Ammon's horn (tissue), 1 donor: Measurements from ENCODE around the gene DNASE1L1.

Experiments used
- DNase-seq: peaks from one replicate; pipeline ENCODE4 v3.0.0-alpha.2; 2016; ENCODE audit warnings: low spot score

Gene DNASE1L1

DNA sequence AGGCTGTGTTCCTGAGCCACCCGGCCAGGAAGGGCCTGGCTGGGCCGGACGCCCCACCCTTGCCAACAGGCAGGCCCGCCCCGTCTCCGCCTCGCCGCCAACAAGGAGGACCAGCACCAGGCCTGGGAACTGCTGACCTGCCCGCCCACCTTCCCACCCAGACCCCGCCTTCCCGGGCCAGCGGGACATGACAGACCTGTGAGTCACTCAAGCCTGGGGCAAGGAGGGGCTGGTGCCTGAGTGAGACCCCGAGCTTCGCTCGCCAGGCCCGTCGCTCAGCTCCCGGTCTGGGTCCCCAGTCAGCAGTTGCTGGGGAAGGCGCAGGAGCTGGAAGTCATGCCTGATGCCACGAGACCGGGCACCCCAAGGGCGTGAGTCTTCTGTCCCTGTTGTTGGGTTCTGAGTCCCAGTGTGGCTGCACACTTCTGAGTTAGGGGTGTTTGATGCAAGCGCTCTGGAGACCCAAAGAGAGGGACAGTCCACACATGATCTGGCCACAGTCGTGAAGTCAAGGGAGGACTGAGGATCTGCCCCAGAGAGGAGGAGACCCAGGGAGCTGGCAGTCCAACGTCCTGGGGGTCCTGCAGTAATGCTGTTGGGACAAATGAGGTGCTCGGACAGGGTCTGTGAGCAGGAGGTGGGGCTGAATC lies at the start of gene DNASE1L1:
Gene DNASE1L1, minus strand, starts transcription at position 33 of the 650 bp plus-strand sequence. CDS start 3,686 bp downstream, outside the sequence.
- DNase-seq: peak; percentile 48

DNA sequence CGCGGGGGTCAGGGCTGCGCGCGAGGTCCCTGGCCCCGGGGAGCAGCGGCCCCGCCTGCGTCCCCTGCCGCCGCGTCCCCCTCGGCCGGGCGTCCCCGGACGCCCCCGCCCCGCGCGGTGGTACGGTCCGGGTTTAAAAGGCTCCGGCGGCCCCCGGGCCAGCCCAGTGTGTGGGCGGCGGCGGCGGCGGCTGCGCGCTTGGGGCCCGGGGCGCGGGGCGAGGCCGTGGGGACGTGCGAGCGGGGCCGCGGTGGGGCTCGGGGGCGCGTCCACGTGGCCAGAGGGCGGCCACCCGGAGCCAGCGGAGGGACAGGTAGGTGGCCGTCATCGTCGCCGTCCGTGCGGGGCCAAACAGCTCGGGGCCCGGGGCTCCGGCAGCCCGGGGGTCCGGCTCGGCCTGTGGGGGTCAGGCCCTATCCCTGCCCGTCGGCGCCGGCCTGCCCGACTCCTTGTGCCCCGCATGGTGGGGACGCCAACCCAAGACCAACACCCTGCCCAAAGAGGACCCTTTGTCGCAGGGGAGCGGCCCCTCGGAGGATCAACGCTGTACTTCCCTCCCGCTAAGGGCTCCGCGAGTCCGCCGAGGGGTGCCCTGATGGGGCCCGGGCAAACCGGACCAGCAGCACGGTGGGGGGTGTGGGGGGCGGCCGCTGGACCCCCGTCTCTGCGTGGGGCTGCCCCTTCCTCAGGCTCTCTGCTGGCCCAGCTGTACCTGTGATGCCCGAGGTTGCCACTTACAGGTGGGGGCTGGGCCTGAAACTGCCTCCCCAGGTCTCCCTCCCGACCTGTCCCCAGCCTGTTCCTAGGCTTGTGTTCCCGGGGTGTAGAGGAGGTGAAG lies 49.3 kb upstream of the DNASE1L1 start, which contains the start of gene PLXNA3:
Gene PLXNA3, plus strand, starts transcription at position 166 of the 838 bp plus-strand sequence. CDS start 1,903 bp downstream, outside the sequence.
- peak; percentile 9 for DNase-seq

GRCh38 chrX:154457491-154458115 lies 48.5 kb upstream of the DNASE1L1 start:
- DNase-seq: peak; percentile 15

- DNase-seq: peak; percentile 52
These were observed 43.8 kb upstream of the DNASE1L1 start for GRCh38 chrX:154452823-154453222.

GRCh38 chrX:154450312-154450711 lies 41.3 kb upstream of the DNASE1L1 start:
- DNase-seq: peak; percentile 36

GRCh38 chrX:154449618-154450017 lies 40.6 kb upstream of the DNASE1L1 start:
- no peak for DNase-seq

DNA sequence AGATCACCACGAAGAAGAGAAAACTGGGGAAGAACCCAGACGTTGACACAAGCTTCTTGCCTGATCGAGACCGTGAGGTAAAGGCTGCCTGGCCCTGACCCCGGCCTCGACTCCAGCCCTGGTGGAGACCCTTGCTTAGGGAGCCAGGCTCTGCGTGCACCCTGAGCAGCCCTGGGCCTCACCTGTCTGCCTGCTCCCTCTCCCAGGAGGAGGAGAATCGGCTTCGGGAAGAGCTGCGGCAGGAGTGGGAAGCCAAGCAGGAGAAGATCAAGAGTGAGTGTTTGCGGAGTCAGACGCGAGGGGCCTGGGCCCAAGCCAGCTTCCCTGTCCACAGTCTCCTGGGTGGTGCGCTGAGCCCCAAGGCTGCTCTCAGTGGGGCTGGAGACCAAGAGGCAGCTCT lies 39.4 kb upstream of the DNASE1L1 start:
- no peak for DNase-seq

GRCh38 chrX:154446430-154446829 lies 37.4 kb upstream of the DNASE1L1 start:
- DNase-seq: no peak

DNA sequence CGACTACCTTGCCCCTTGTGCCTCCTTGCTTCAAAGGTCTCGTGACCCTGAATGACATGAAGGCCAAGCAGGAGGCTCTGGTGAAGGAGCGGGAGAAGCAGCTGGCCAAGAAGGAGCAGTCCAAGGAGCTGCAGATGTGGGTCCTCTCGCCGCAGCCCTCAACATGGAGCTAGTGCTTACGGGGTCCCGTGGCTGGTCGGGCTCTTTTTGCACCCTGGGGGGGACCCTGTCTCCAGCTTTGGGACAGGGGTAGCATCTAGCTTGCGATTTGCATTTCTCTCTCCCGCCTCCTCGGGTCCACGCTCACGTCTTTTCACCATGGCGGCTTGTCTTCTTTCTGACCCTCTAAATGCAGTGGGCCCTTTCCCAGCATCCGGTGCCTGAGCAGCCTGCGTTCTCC lies 36.7 kb upstream of the DNASE1L1 start:
- no peak for DNase-seq

- no peak for DNase-seq
These were observed 35.7 kb upstream of the DNASE1L1 start for GRCh38 chrX:154444755-154445246.

DNA sequence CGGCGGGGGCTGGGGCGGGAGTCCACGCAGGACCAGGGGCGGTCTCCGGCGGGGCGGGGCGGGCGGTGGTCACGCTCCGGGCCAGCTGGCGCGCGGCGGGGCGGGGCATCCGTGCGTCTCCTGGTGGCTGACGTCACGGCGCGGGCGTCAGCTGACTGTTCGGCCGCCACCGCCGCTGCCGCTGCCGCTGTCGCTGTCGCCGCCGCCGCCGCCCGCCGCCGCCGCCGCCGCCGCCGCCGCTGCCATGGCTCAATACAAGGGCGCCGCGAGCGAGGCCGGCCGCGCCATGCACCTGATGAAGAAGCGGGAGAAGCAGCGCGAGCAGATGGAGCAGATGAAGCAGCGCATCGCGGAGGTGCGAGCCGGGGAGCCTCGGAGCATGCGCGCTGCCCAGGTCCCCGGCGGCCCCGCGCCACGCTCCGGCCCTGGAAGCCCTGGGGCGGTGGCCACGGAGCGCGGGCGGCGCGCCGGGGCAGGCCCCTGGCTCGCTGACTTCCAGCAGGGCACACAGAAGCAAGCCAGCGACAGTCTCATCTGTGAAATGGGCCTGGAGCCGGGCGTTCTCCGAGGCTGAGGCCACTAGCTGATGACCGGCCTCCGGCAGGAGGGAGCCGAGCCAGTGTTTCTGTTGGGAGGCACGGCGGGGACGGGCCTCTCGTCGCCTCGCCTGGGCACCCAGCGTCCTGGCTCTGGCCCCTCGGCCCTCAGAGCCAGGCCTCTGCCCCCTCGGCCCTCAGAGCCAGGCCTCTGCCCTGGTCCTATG lies 35.1 kb upstream of the DNASE1L1 start, which contains the start of gene FAM50A:
Gene FAM50A, plus strand, starts transcription at position 150 of the 763 bp plus-strand sequence. Its CDS starts 95 bp downstream, at position 245.
- DNase-seq: peak; percentile 84

GRCh38 chrX:154443479-154443910 lies 34.4 kb upstream of the DNASE1L1 start:
- no peak for DNase-seq

- DNase-seq: no peak
These were observed 33.1 kb upstream of the DNASE1L1 start for GRCh38 chrX:154441984-154442707.

DNA sequence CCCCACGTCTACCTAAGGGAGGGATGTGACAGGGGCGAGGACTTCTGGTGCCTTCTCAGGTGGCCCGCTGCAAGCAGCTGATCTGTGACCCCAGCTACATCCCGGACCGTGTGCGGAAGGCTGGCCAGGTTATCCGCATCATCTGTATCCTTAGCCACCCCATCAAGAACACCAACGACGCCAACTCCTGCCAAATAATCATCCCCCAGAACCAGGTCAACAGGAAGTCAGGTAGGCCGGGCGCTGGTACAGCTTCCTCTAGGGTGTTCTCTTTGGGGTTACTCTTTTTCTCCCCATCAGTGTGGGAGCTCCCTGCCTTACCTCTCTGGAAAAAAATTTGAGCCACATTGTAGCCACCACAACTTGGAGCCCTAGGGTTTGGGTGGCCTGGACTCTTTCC lies 32.5 kb upstream of the DNASE1L1 start:
- no peak for DNase-seq

DNA sequence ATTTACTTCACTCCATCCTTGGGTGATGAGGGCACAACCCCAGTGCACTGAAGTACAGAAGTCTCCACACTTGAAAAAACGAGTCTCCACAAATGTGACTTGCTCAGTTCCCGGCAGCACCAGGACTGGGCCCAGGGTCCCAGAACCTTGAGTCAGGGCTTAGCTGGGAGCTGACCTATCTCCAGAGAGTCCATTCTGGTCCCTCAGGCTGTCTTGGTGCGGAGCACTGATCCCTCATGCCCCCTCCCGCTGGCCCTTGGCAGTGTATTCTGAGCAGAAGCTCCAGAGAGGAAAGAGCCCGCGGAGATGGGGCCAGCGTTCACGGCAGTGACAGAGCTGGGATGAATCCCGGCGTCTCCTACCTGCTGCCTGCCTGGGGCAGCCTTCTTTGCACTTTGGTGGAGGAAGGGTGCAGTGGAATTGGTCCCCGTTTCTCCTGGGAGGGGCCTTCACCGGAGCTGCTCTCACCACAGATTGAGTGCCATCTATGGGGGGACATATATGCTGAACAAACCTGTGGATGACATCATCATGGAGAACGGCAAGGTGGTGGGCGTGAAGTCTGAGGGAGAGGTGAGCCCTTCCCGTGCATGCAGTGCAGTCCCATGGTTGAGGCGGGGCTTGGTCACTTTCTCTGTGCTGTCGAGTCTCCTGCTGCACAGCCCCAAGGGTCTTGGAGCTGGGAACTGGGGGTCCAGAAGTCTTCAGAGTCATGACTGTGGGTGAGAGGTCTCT lies 31.7 kb upstream of the DNASE1L1 start:
- DNase-seq: no peak

GRCh38 chrX:154439841-154440240 lies 30.8 kb upstream of the DNASE1L1 start:
- no peak for DNase-seq

DNA sequence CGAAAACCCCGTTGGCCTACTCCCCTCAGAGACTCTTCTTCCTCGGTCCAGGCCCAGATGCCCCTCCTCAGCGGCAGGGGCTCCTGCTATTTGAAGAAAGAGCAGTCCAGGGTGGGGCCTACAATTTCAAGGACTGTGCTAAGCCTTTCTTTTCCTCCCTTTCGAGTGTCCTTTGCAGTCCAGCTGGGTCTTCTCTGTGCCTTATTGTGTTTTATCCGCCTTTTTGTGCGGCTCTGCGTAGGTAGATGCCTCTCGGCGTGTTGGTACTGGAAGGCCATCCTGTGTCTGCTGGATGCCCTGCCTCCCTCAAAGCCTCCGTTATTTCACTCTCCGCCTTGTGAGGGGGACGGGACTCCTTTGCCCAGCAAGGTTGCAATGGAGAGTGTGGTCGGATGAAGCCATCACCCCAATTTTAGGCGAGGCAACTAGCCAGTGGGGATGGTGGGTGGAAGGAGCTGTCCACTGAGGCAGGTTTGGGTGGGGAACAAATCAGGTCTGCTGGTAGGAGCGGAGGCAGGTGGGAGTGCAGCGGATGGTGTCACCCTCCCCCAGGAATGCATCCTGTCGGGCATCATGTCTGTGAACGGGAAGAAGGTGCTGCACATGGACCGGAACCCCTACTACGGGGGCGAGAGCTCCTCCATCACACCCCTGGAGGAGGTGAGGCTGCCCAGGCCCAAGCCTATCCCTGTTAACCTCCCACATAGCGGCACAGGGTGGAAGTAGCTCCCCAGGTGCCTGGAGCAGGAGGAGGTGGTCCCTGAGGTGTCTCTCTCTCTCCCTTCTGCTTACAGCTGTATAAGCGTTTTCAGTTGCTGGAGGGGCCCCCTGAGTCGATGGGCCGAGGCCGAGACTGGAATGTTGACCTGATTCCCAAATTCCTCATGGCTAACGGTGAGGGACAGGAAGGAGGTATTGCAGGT lies 29.2 kb upstream of the DNASE1L1 start:
- DNase-seq: no peak

- peak; percentile 27 for DNase-seq
These were observed 28.1 kb upstream of the DNASE1L1 start, which contains the start of gene GDI1 for GRCh38 chrX:154436983-154437752. GDI1 (plus strand) TSS chrX:154437154; CDS start chrX:154437255, 101 bp downstream.
